ENCODE data around the gene GAS7.

GAS7 gene

GRCh38 chr17:9897372-9897968 is 300.9 kb downstream of the GAS7 start:
- no peak overlapping the region for H3K4me3 ChIP-seq (ENCODE audit: low read length)
- DNase-seq (ENCODE audit: low read depth), result no peak
- TF ChIP-seq CTCF (conservative IDR thresholded peaks at IDR 0.05; ENCODE audit: low read length), result no peak

- no peak overlapping the region for H3K4me3 ChIP-seq (ENCODE audit: low read length)
- no peak for TF ChIP-seq CTCF (conservative IDR thresholded peaks at IDR 0.05; ENCODE audit: low read length)
- DNase-seq (ENCODE audit: low read depth), result peak; percentile 6
These were observed 302.5 kb downstream of the GAS7 start for GRCh38 chr17:9895923-9896322.

- TF ChIP-seq CTCF (conservative IDR thresholded peaks at IDR 0.05; ENCODE audit: low read length), result no peak
- H3K4me3 ChIP-seq (ENCODE audit: low read length), result no peak overlapping the region
- no peak for DNase-seq (ENCODE audit: low read depth)
These were observed 304.2 kb downstream of the GAS7 start for GRCh38 chr17:9894231-9894630.

- no peak overlapping the region for H3K4me3 ChIP-seq (ENCODE audit: low read length)
- DNase-seq (ENCODE audit: low read depth), result peak; percentile 57
- TF ChIP-seq CTCF (conservative IDR thresholded peaks at IDR 0.05; ENCODE audit: low read length), result no peak
These were observed 304.9 kb downstream of the GAS7 start for GRCh38 chr17:9893411-9894012.

GRCh38 chr17:9890124-9890523 is 308.3 kb downstream of the GAS7 start:
- no peak overlapping the region for H3K4me3 ChIP-seq (ENCODE audit: low read length)
- DNase-seq (ENCODE audit: low read depth), result no peak
- peak; percentile 62 for TF ChIP-seq CTCF (conservative IDR thresholded peaks at IDR 0.05; ENCODE audit: low read length)

GRCh38 chr17:9887508-9887907 is 310.9 kb downstream of the GAS7 start:
- no peak for DNase-seq (ENCODE audit: low read depth)
- H3K4me3 ChIP-seq (ENCODE audit: low read length), result no peak overlapping the region
- TF ChIP-seq CTCF (conservative IDR thresholded peaks at IDR 0.05; ENCODE audit: low read length), result no peak

Data from AG10803 (cell line).